ENCODE data around the gene ITGAL.
"Not testable (repeated sequence)": the region's sequence is repeated elsewhere in the genome, so short reads cannot be mapped to it uniquely, and the experiment has no call there.

The ITGAL gene

DNA sequence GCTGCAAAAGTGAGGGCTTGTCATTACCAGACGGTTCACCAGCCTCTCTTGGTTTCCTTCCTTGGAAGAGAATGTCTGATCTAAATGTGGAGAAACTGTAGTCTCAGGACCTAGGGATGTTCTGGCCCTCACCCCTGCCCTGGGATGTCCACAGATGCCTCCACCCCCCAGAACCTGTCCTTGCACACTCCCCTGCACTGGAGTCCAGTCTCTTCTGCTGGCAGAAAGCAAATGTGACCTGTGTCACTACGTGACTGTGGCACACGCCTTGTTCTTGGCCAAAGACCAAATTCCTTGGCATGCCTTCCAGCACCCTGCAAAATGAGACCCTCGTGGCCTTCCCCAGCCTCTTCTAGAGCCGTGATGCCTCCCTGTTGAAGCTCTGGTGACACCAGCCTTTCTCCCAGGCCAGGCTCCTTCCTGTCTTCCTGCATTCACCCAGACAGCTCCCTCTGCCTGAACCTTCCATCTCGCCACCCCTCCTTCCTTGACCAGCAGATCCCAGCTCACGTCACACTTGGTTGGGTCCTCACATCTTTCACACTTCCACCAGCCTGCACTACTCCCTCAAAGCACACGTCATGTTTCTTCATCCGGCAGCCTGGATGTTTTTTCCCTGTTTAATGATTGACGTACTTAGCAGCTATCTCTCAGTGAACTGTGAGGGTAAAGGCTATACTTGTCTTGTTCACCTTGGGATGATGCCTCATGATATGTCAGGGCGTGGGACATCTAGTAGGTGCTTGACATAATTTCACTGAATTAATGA, 49.5 kb downstream of the ITGAL start:
- DNase-seq, result no peak
- Histone ChIP-seq H3K9me3 (ENCODE audit: insufficient read depth, low read length, severe bottlenecking) (no peaks in the 10 kb centered on the region), H2AFZ (ENCODE audit: low read depth, low read length) (no peak overlapping the region), H3K27ac (ENCODE audit: low read length) (no peak overlapping the region), H3K4me1 (ENCODE audit: insufficient read depth, low read length) (peaks cover 8% of the 10 kb centered on the region), H3K36me3 (ENCODE audit: insufficient read depth, low read length) (no peaks in the 10 kb centered on the region), H3K79me2 (ENCODE audit: insufficient read depth, low read length) (no peaks in the 10 kb centered on the region), H3K4me3 (ENCODE audit: low read depth in 1 of 2, low read length in 2 of 2) (no peak overlapping the region), H3K4me2 (ENCODE audit: insufficient read depth, low read length) (no peak overlapping the region), H3K27me3 (ENCODE audit: insufficient read depth, low read length, poor library complexity) (no peaks in the 10 kb centered on the region), H4K20me1 (ENCODE audit: insufficient read depth, low read length) (no peaks in the 10 kb centered on the region), H3K9ac (ENCODE audit: low read depth, low read length) (no peak overlapping the region)
- ATAC-seq (ENCODE audit: insufficient read depth, low read depth), result no peak
- no peak for TF ChIP-seq CTCF (IDR thresholded peaks at IDR 0.05; ENCODE audit: borderline replicate concordance, extremely low read depth, low read length, poor library complexity, severe bottlenecking)
- no peak for TF ChIP-seq EZH2 (IDR thresholded peaks at IDR 0.05; ENCODE audit: borderline replicate concordance, low read depth, low read length, severe bottlenecking)

- H3K9ac ChIP-seq (ENCODE audit: low read depth, low read length); H3K27ac ChIP-seq (ENCODE audit: low read length); H3K9me3 ChIP-seq (ENCODE audit: insufficient read depth, low read length, severe bottlenecking); H3K4me3 ChIP-seq (ENCODE audit: low read depth in 1 of 2, low read length in 2 of 2); H3K36me3 ChIP-seq (ENCODE audit: insufficient read depth, low read length); H2AFZ ChIP-seq (ENCODE audit: low read depth, low read length); H3K27me3 ChIP-seq (ENCODE audit: insufficient read depth, low read length, poor library complexity); H3K79me2 ChIP-seq (ENCODE audit: insufficient read depth, low read length); H4K20me1 ChIP-seq (ENCODE audit: insufficient read depth, low read length); H3K4me2 ChIP-seq (ENCODE audit: insufficient read depth, low read length); DNase-seq; ATAC-seq (ENCODE audit: insufficient read depth, low read depth): not testable (repeated sequence)
- peaks cover 15% of the 10 kb centered on the region for H3K4me1 ChIP-seq (ENCODE audit: insufficient read depth, low read length)
These were observed 50.3 kb downstream of the ITGAL start for GRCh38 chr16:30522702-30523463.

DNA sequence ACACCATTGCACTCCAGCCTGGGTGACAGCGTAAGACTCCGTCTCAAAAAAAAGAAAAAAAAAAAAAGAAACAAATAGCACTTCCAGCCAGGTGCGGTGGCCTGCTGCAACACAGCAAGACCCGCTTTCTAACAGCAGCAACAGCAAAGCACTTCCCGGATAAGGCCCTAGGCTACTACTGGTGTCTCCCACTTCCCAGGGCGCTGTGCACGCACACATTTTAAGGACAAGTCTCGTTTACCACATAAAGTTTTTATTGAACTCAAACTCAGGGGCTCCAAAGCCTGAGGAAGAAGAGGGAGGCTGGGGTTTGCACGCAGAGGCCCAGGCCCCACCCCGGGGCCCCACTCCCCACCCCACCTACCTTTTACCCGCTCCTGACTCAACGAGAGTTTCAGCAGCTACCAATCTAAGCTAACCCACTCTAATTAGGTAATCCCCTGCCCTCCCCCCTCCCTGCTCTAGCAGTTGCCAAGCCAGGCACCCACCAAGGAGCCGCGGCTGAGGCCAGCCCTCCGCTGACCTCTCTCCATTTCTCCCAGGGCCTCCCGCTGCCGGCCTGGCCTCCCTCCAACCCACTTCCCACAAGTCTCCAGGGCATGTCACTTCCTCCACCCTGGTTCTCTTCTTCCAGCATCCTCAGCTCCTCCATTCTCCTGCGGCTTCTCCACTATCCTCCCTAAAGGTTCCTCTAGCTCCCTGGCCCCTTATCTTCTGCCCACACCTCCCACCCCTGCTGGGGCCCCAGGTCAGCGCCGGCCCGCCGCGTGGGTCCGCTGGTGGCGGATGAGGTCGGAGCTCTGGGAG, 51.4 kb downstream of the ITGAL start:
- ATAC-seq (ENCODE audit: insufficient read depth, low read depth), result no peak

More for the DNA sequence above, 51.4 kb downstream of the ITGAL start:
- Histone ChIP-seq H2AFZ (ENCODE audit: low read depth, low read length) (no peak overlapping the region), H3K9me3 (ENCODE audit: insufficient read depth, low read length, severe bottlenecking) (no peaks in the 10 kb centered on the region), H3K27ac (ENCODE audit: low read length) (no peak overlapping the region), H3K9ac (ENCODE audit: low read depth, low read length) (no peak overlapping the region), H3K36me3 (ENCODE audit: insufficient read depth, low read length) (no peaks in the 10 kb centered on the region), H3K4me3 (ENCODE audit: low read depth in 1 of 2, low read length in 2 of 2) (no peak overlapping the region), H4K20me1 (ENCODE audit: insufficient read depth, low read length) (no peaks in the 10 kb centered on the region), H3K79me2 (ENCODE audit: insufficient read depth, low read length) (no peaks in the 10 kb centered on the region), H3K4me2 (ENCODE audit: insufficient read depth, low read length) (no peak overlapping the region), H3K27me3 (ENCODE audit: insufficient read depth, low read length, poor library complexity) (no peaks in the 10 kb centered on the region), H3K4me1 (ENCODE audit: insufficient read depth, low read length) (peaks cover 25% of the 10 kb centered on the region)
- no peak for DNase-seq
- TF ChIP-seq EZH2 (IDR thresholded peaks at IDR 0.05; ENCODE audit: borderline replicate concordance, low read depth, low read length, severe bottlenecking) (no peak), CTCF (IDR thresholded peaks at IDR 0.05; ENCODE audit: borderline replicate concordance, extremely low read depth, low read length, poor library complexity, severe bottlenecking) (no peak)
